Heart right ventricle (tissue), 16 donors: ENCODE measurements around the gene RBM4. TPM values are rescaled to one million over a fixed set of nuclear protein-coding genes. Genes with fewer than 3 reads are reported as not detected.

Source experiments
- ATAC-seq, 8 donors: fragments of 200-7000 bp; cut with Tn5 transposase; one replicate each; pipeline ENCODE4 v1.9.1; 2020; ENCODE audit warnings: mild to moderate bottlenecking in 8 of 8, moderate library complexity in 8 of 8, moderate number of reproducible peaks in 1 of 8
- DNase-seq, 2 donors: peaks; one replicate each; pipeline ENCODE4 v3.0.0-alpha.2; 2020
- H3K27ac ChIP-seq, 10 donors: fragments of 200-600 bp; sonication (generic) in 2 of 10; one replicate each; pipeline versions ENCODE4 v1.5.0 to v1.8.0; 2020 to 2022; ENCODE audit warnings: mild to moderate bottlenecking in 3 of 10
- H3K27me3 ChIP-seq, 7 donors: fragments of 200-600 bp; one replicate each; pipeline ENCODE4 v1.8.0; 2021 to 2022; ENCODE audit warnings: mild to moderate bottlenecking in 2 of 7
- H3K36me3 ChIP-seq, 9 donors: fragments of 200-600 bp; sonication (generic) in 1 of 9; one replicate each; pipeline versions ENCODE4 v1.5.0 to v1.8.0; 2020 to 2022; ENCODE audit warnings: mild to moderate bottlenecking in 2 of 9
- H3K4me1 ChIP-seq, 9 donors: fragments of 200-600 bp; sonication (generic) in 1 of 9; one replicate each; pipeline versions ENCODE4 v1.5.0 to v1.8.0; 2020 to 2022; ENCODE audit warnings: mild to moderate bottlenecking in 4 of 9
- H3K4me3 ChIP-seq, 10 donors: fragments of 200-600 bp; sonication (generic) in 2 of 10; one replicate each; pipeline versions ENCODE4 v1.5.0 to v1.8.0; 2020 to 2022; ENCODE audit warnings: mild to moderate bottlenecking in 7 of 10, moderate library complexity in 2 of 10
- H3K9me3 ChIP-seq, 11 donors: fragments of 200-600 bp in 10 of 11; sonication (generic) in 2 of 11; one replicate each; pipeline versions ENCODE4 v1.5.0 to v1.8.0; 2013 to 2022; ENCODE audit warnings: mild to moderate bottlenecking in 2 of 11, control low read depth in 1 of 11, moderate library complexity in 1 of 11
- CTCF ChIP-seq, 9 donors: fragments of 200-600 bp; sonication (generic) in 2 of 9; IDR thresholded peaks; one replicate each; pipeline versions ENCODE4 v1.5.0 to v1.8.0; 2021 to 2022; ENCODE audit warnings: antibody characterized with exemption in 9 of 9, mild to moderate bottlenecking in 5 of 9, moderate library complexity in 1 of 9
- WGBS, 2 donors: extraction: QIAGEN DNeasy Blood & Tissue Kit; methylation state at CpG; one replicate each; pipeline ENCODE4 v1.1.7; 2013; ENCODE audit warnings: inconsistent platforms in 1 of 2; 5-methylcytosine and 5-hydroxymethylcytosine counted together
- intact Hi-C, 10 donors: fragments of 100-400 bp; cut with DNase I; formaldehyde crosslinking; loops; one replicate each; pipeline versions ENCODE4 v1.11.1 to v1.14.2; 2022
- polyA plus RNA-seq, 2 donors: library from polyadenylated mRNA; stranded (reverse); fragments of 200-250 nt; gene quantifications; one replicate each; pipeline ENCODE4 v1.2.3, GENCODE V29; 2013
- total RNA-seq, 10 donors: library from RNA; stranded (reverse); fragmentation: NEBNext Ultra II Directional in 3 of 10; extraction: Animal tissue kit (Norgen Biotek cat#: 25700) in 3 of 10; gene quantifications; one replicate each; pipeline versions ENCODE4 v1.2.1 to v1.2.4, GENCODE V29; 2021 to 2023
- donor health status: Arrhythmogenic right ventricular cardiomyopathy.
- donor health status: ischemic (EF 13 %, LVEDD 7.1; RV severe dilation, severe dysfunction).
- donor health status: healthy with polysubstance abuse.
- donor health status: DM: no; HTN: yes; CAD: no.
- donor health status: DM: no; HTN: no; CAD: no.
- donor health status: ischemic (EF 25% LVEDD 6.9; RV normal size, moderate dysfunction).
- donor health status: ischemic (EF 25% LVEDD 5.7; RV mildly dilated, moderate dysfunction).
- donor health status: healthy.
- donor health status: DM: yes; HTN: yes; CAD: no.
- donor health status: Ischemic cardiomyopathy.
- donor health status: ischemic (EF 35%, LVEDD 5.7; RV mildly dilated, moderate dysfunction).
- donor health status: nonischemic (EF 11% LVEDD 7.7; RV severe dilation, severe dysfunction).
- donor health status: DM: yes; HTN: yes; CAD: no.
- donor health status: PGD.
- donor health status: ischemic (EF 29% LVEDD 5.4; RV normal size, mild dysfunction).
- donor health status: nonischemic (EF 23%, LVEDD 6.1; RV moderate dilation, normal function).

RBM4 gene
- total and polyA plus RNA-seq, 12 donors, result 37.9 to 77.0 (median 55.3) TPM

DNA sequence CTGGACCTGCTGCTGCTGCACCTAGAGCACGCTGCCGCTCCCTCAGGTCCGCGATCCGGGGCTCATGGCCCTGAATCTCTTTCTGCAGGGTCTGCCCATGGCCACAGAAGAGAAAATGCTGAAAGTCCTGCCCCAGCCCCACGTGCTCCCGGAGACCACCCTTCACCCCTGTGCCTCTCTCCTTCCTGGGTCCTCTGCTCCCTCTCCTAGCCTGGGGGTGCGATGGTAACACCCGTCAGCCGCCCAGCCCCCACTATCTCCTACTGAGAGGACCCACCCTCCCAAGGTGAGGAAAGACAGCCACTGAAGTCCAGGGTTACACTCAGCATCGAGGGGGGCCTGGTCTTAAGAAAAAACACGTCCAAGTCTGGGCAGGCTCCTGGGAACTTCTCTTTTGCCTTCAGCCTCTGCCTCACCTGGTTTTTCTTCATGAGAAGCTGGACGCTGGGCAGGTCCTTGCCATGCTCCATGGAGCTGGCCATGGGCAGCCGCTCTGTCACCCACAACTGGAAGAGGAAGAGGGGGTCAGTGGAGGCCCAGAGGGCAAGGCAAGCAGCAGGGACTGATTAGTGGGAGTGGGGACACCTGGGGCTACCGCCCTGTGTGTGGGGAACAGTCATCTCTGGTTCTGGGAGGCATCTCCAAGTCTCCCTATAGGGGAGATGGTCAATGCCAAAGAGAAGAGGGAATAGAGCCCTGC, 55.0 kb downstream of the RBM4 start:
- Histone ChIP-seq H3K27ac (no peak overlapping the region), H3K4me3 (no peak overlapping the region), H3K9me3 (no peaks in the 10 kb centered on the region), H3K4me1 (peaks cover 0 to 8% (median 5%) of the 10 kb centered on the region in 9 donors), H3K27me3 (no peaks in the 10 kb centered on the region), H3K36me3 (no peaks in the 10 kb centered on the region)
- ATAC-seq (no peak), DNase-seq (no peak)
- TF ChIP-seq CTCF (IDR thresholded peaks at IDR 0.05), result no peak
- WGBS, 2 donors, result 94 to 95% methylated on average over 15 of the region's 15 CpGs
- intact Hi-C loops, result loop anchor here in 9 of 10 donors (1.0 to 5.0 kb wide), 6 partner anchors 139 to 379 kb away; no protein-coding TSS in a partner anchor

GRCh38 chr11:66694056-66694410, 55.5 kb downstream of the RBM4 start:
- H3K27me3 ChIP-seq, result no peaks in the 10 kb centered on the region
- intact Hi-C loops, result loop anchor here in 9 of 10 donors (1.0 to 5.0 kb wide), 5 partner anchors 140 to 378 kb away; no protein-coding TSS in a partner anchor
- no peak for ATAC-seq
- DNase-seq, result no peak
- no peak overlapping the region for H3K27ac ChIP-seq
- H3K36me3 ChIP-seq, result no peaks in the 10 kb centered on the region
- no peak overlapping the region for H3K4me3 ChIP-seq
- WGBS, 2 donors, result 90% methylated on average over 13 of the region's 13 CpGs
- H3K9me3 ChIP-seq, result peaks cover 0 to 4% (median 0%) of the 10 kb centered on the region in 11 donors
- H3K4me1 ChIP-seq, result peaks cover 0 to 8% (median 5%) of the 10 kb centered on the region in 9 donors
- no peak for TF ChIP-seq CTCF (IDR thresholded peaks at IDR 0.05)

DNA sequence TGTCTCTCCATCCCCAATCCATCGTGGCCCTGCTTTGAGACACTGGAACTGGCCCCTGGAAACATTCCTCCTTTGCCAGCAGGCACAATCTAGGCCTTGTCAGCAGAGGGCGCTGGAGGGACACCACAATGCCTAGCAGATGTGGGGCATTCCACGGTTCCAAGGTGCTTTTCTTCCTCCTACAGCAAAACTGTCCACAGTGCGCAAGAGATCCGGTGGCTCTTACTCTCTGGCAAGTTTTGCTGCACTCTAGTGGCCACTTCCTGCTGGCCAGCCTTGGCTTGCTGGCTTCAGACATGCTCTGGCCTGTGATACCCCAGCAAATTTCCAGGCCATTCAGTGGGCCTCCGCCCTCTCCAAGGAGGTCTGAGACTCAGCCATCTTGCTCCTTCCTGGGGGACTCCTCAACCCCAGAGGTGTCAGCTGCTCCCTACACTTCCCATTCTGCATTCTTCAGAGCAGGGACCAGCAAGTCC, 56.3 kb downstream of the RBM4 start:
- ATAC-seq (peak; percentile 69 to 89 (median 86)), DNase-seq (peak; percentile 82 to 85)
- Histone ChIP-seq H3K27ac (no peak overlapping the region), H3K36me3 (no peaks in the 10 kb centered on the region), H3K4me3 (no peak overlapping the region), H3K4me1 (peaks cover 0 to 8% (median 5%) of the 10 kb centered on the region in 9 donors), H3K9me3 (peaks cover 0 to 11% (median 0%) of the 10 kb centered on the region in 11 donors), H3K27me3 (no peaks in the 10 kb centered on the region)
- intact Hi-C loops, result loop anchor here (1.0 to 5.0 kb wide), 6 partner anchors 138 to 378 kb away; no protein-coding TSS in a partner anchor
- TF ChIP-seq CTCF (IDR thresholded peaks at IDR 0.05), result peak; percentile 78 to 94 (median 91)
- WGBS, 2 donors, result 17 to 19% methylated on average over 6 of the region's 6 CpGs

Other genes starting within 250 kb of the RBM4 start
- not detected for gene NPAS4, start 217.7 kb upstream of the RBM4 start, total RNA-seq
- gene NPAS4, start 217.7 kb upstream of the RBM4 start, polyA plus RNA-seq, result under 1 TPM in 1 of 2 donors, not detected in 1; 0.04 TPM
- 10 to 100 TPM; 37.2 to 57.2 (median 48.2) TPM for gene MRPL11, start 199.9 kb upstream of the RBM4 start, total RNA-seq
- 10 to 100 TPM; 33.3 to 51.0 TPM for gene MRPL11, start 199.9 kb upstream of the RBM4 start, polyA plus RNA-seq
- gene PELI3, start 171.8 kb upstream of the RBM4 start, total RNA-seq, result 10 to 100 TPM in 1 of 10 donors, 1 to 10 TPM in 9; 5.3 to 10.9 (median 6.5) TPM
- 1 to 10 TPM; 3.5 to 7.2 TPM for gene PELI3, start 171.8 kb upstream of the RBM4 start, polyA plus RNA-seq
- 10 to 100 TPM in 8 of 10 donors, 1 to 10 TPM in 2; 8.8 to 25.2 (median 14.7) TPM for gene DPP3, start 158.3 kb upstream of the RBM4 start, total RNA-seq
- 10 to 100 TPM in 1 of 2 donors, 1 to 10 TPM in 1; 6.2 to 28.9 TPM for gene DPP3, start 158.3 kb upstream of the RBM4 start, polyA plus RNA-seq
- 10 to 100 TPM; 14.5 to 23.9 (median 18.1) TPM for gene BBS1, start 128.1 kb upstream of the RBM4 start, total RNA-seq
- 10 to 100 TPM in 1 of 2 donors, 1 to 10 TPM in 1; 9.6 to 14.7 TPM for gene BBS1, start 128.1 kb upstream of the RBM4 start, polyA plus RNA-seq
- 1 to 10 TPM; 4.6 to 8.4 (median 5.4) TPM for gene ZDHHC24, start 92.7 kb upstream of the RBM4 start, total RNA-seq
- 1 to 10 TPM; 6.3 to 7.7 TPM for gene ZDHHC24, start 92.7 kb upstream of the RBM4 start, polyA plus RNA-seq
- under 1 TPM in 1 of 10 donors, not detected in 9; 0.24 TPM for gene ACTN3, start 91.8 kb upstream of the RBM4 start, total RNA-seq
- under 1 TPM in 1 of 2 donors, not detected in 1; 0.03 TPM for gene ACTN3, start 91.8 kb upstream of the RBM4 start, polyA plus RNA-seq
- gene CTSF, start 70.1 kb upstream of the RBM4 start, total RNA-seq, result 10 to 100 TPM; 29.1 to 75.5 (median 51.3) TPM
- gene CTSF, start 70.1 kb upstream of the RBM4 start, polyA plus RNA-seq, result 10 to 100 TPM; 17.1 to 19.9 TPM
- under 1 TPM; 0.17 to 0.66 (median 0.37) TPM for gene CCDC87, start 45.6 kb upstream of the RBM4 start, total RNA-seq
- gene CCDC87, start 45.6 kb upstream of the RBM4 start, polyA plus RNA-seq, result under 1 TPM; 0.14 to 0.22 TPM
- 10 to 100 TPM; 15.9 to 29.3 (median 20.2) TPM for gene CCS, start 45.5 kb upstream of the RBM4 start, total RNA-seq
- gene CCS, start 45.5 kb upstream of the RBM4 start, polyA plus RNA-seq, result 10 to 100 TPM; 27.7 to 73.6 TPM
- gene RBM14, start 22.1 kb upstream of the RBM4 start, total RNA-seq, result 10 to 100 TPM; 22.4 to 34.3 (median 28.3) TPM
- gene RBM14, start 22.1 kb upstream of the RBM4 start, polyA plus RNA-seq, result 10 to 100 TPM; 16.2 to 49.7 TPM
- 10 to 100 TPM in 4 of 10 donors, 1 to 10 TPM in 6; 5.7 to 12.6 (median 9.2) TPM for gene RBM4B, start 39.2 kb downstream of the RBM4 start, total RNA-seq
- gene RBM4B, start 39.2 kb downstream of the RBM4 start, polyA plus RNA-seq, result 1 to 10 TPM; 8.2 to 9.0 TPM
- 1 to 10 TPM in 6 of 10 donors, under 1 TPM in 4; 0.23 to 2.3 (median 1.3) TPM for gene SPTBN2, start 90.5 kb downstream of the RBM4 start, total RNA-seq
- under 1 TPM; 0.88 to 0.90 TPM for gene SPTBN2, start 90.5 kb downstream of the RBM4 start, polyA plus RNA-seq
- 1 to 10 TPM; 2.5 to 7.5 (median 4.9) TPM for gene RCE1, start 204.7 kb downstream of the RBM4 start, total RNA-seq
- gene RCE1, start 204.7 kb downstream of the RBM4 start, polyA plus RNA-seq, result 1 to 10 TPM; 3.4 to 9.2 TPM
- 10 to 100 TPM in 9 of 10 donors, 1 to 10 TPM in 1; 9.1 to 20.7 (median 13.6) TPM for gene LRFN4, start 218.4 kb downstream of the RBM4 start, total RNA-seq
- 10 to 100 TPM; 13.7 to 33.1 TPM for gene LRFN4, start 218.4 kb downstream of the RBM4 start, polyA plus RNA-seq